Measurements from ENCODE around the gene RNU5B-1. TPM values are rescaled to one million over a fixed set of nuclear protein-coding genes. Genes with fewer than 3 reads are reported as not detected.

The RNU5B-1 gene
- total RNA-seq, 1 donor from 2014 or later = 19.7 TPM

DNA sequence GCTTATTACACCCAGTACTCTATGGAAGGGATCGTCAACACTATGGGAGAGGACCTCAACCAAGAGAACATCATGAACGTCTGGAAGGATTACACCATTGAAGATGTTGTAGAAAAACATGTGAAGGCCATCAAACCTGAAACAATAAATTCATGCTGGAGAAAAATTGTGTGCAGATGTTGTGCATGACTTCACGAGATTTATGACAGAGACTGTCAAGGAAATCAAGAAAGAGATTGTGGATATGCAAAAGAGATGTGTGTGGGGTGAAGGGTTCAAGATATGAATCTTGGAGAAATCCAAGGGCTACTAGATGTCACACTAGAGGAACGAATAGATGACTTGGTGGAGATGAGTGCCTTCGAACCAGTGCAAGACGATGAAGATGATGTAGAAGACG is 14.2 kb upstream of the RNU5B-1 start:
- Mint-ChIP-seq H3K27ac (no peak overlapping the region), H3K36me3 (no peaks in the 10 kb centered on the region), H3K9me3 (no peaks in the 10 kb centered on the region), H3K4me1 (peaks cover 23% of the 10 kb centered on the region), H3K27me3 (ENCODE audit: low read depth) (no peaks in the 10 kb centered on the region), H3K4me3 (no peak overlapping the region)
- no peak for DNase-seq (ENCODE audit: low spot score in 2 of 2, unreplicated experiment in 2 of 2)
- TF ChIP-seq, protein P1, sequence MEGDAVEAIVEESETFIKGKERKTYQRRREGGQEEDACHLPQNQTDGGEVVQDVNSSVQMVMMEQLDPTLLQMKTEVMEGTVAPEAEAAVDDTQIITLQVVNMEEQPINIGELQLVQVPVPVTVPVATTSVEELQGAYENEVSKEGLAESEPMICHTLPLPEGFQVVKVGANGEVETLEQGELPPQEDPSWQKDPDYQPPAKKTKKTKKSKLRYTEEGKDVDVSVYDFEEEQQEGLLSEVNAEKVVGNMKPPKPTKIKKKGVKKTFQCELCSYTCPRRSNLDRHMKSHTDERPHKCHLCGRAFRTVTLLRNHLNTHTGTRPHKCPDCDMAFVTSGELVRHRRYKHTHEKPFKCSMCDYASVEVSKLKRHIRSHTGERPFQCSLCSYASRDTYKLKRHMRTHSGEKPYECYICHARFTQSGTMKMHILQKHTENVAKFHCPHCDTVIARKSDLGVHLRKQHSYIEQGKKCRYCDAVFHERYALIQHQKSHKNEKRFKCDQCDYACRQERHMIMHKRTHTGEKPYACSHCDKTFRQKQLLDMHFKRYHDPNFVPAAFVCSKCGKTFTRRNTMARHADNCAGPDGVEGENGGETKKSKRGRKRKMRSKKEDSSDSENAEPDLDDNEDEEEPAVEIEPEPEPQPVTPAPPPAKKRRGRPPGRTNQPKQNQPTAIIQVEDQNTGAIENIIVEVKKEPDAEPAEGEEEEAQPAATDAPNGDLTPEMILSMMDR (IDR thresholded peaks at IDR 0.05; ENCODE audit: unreplicated experiment) = no peak

DNA sequence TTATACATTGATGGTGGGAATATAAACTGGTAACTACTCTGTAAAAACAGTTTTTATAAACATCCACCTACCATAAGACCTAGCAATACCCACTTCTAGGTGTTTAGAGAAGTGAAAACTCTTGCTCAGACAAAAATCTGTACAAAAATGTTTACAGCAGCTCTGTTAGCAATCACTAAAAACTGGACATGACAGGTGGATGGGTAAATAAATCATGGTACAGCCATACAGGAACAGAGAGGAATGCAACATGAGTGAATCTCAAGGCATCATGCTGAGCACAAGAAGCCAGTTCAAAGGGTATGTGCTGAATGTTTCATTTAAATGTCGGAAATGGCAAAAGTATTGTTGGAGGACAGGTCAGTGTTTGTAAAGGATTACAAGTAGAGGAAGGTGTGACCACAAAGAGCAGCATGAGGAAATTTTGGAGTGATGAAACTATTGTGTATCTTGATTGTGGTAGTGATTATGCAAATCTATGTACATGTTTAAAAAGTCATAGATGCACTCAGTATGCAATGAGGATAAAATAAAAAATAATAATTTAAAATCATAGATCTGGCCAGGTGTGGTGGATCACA is 11.4 kb upstream of the RNU5B-1 start:
- Mint-ChIP-seq H3K27me3 (ENCODE audit: low read depth) (no peaks in the 10 kb centered on the region), H3K4me1 (peaks cover 16% of the 10 kb centered on the region), H3K27ac (peak overlapping the region; percentile 4), H3K36me3 (no peaks in the 10 kb centered on the region), H3K4me3 (no peak overlapping the region), H3K9me3 (no peaks in the 10 kb centered on the region)
- no peak for DNase-seq (ENCODE audit: low spot score in 2 of 2, unreplicated experiment in 2 of 2)
- TF ChIP-seq, protein P1 (IDR thresholded peaks at IDR 0.05; ENCODE audit: unreplicated experiment) = no peak

DNA sequence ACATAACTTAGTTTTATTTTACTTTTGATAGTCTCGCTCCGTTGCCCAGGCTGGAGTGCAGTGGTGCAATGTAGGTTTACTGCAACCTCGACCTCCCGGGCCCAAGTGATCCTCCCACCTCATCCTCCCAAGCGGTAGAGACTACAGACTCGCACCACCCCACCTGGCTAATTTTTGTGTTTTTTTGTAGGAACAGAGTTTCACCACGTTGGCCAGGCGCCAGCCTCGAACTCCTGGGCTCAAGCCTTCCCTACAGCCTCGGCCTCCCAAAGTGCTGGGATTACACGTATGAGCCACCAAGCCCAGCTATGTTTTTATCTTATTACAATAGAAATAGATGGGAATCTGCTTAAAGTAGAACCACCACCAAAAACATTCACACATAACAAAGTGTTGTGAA is 5.7 kb upstream of the RNU5B-1 start:
- no peak for DNase-seq (ENCODE audit: low spot score in 2 of 2, unreplicated experiment in 2 of 2)
- H3K4me1 Mint-ChIP-seq = peaks cover 16% of the 10 kb centered on the region
- no peaks in the 10 kb centered on the region for H3K27me3 Mint-ChIP-seq (ENCODE audit: low read depth)
- H3K27ac Mint-ChIP-seq = peak overlapping the region; percentile 67
- TF ChIP-seq, protein P1 (IDR thresholded peaks at IDR 0.05; ENCODE audit: unreplicated experiment) = no peak
- H3K9me3 Mint-ChIP-seq = no peaks in the 10 kb centered on the region
- no peak overlapping the region for H3K4me3 Mint-ChIP-seq
- H3K36me3 Mint-ChIP-seq = no peaks in the 10 kb centered on the region

DNA sequence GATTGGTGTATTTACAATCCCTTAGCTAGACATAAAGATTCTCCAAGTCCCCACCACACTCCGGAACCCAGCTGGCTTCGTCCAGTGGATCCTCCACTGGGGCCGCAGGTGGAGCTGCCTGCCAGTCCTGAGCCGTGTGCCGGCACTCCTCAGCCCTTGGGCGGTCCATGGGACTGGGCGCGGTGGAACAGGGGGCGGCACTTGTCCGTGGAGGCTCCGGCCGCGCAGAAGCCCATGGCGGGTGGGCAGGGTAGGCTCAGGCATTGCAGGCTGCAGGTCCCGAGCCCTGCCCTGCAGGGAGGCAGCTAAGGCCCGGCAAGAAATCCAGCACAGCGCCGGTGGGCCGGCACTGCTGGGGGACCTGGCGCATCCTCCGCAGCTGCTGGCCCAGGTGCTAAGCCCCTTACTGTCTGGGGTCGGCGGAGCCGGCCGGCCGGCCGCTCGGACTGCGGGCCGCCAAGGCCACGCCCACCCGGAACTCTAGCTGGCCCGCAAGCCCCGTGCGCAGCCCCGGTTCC is 3.5 kb upstream of the RNU5B-1 start:
- Mint-ChIP-seq H3K27me3 (ENCODE audit: low read depth) (no peaks in the 10 kb centered on the region), H3K27ac (no peak overlapping the region), H3K4me3 (peak overlapping the region; percentile 39), H3K9me3 (no peaks in the 10 kb centered on the region), H3K4me1 (peaks cover 25% of the 10 kb centered on the region), H3K36me3 (no peaks in the 10 kb centered on the region)
- TF ChIP-seq, protein P1 (IDR thresholded peaks at IDR 0.05; ENCODE audit: unreplicated experiment) = no peak
- no peak for DNase-seq (ENCODE audit: low spot score in 2 of 2, unreplicated experiment in 2 of 2)

DNA sequence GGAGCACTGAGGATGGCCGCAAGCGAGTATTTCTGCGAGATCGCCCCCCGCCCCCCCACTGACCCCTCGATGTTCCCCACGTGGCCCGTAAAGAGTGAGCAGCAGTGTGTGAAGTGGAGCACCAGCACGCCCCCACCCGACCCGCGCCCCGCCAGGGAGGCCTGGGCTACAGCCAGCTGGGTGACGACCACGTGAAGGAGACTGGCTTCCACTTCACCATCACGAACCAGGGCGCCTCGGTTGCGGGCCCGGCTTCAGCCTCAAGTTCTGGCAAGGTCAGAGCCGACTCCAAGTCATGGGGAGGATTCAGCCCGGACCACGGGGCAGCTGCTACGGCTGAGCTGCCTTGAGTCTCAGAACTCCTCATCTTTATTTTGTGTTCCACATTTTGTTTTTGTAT is 2.4 kb upstream of the RNU5B-1 start:
- Mint-ChIP-seq H3K4me1 (peaks cover 20% of the 10 kb centered on the region), H3K9me3 (no peaks in the 10 kb centered on the region), H3K27ac (no peak overlapping the region), H3K27me3 (ENCODE audit: low read depth) (no peaks in the 10 kb centered on the region), H3K4me3 (no peak overlapping the region), H3K36me3 (no peaks in the 10 kb centered on the region)
- TF ChIP-seq, protein P1 (IDR thresholded peaks at IDR 0.05; ENCODE audit: unreplicated experiment) = no peak
- DNase-seq (ENCODE audit: low spot score in 2 of 2, unreplicated experiment in 2 of 2) = no peak
